BJ (cell line): ENCODE measurements around the gene VOPP1. TPM values are rescaled to one million over a fixed set of nuclear protein-coding genes. Genes with fewer than 3 reads are reported as not detected.

ENCODE experiments used
- CTCF ChIA-PET: fragments of 350-600 bp; formaldehyde crosslinking; extraction: SDS; loops from one replicate; lab custom pipeline; 2021; ENCODE audit warnings: antibody characterized with exemption, inconsistent platforms; lab: Yijun Ruan, JAX
- POLR2A ChIA-PET: fragments of 300-600 bp; sonication (Branson Sonifier 250); formaldehyde crosslinking; extraction: SDS; loops from one replicate; lab custom pipeline; 2021; ENCODE audit warnings: antibody characterized with exemption; lab: Charles Lee
- DNase-seq: peaks from one replicate; pipeline ENCODE4 v3.0.0-alpha.2; 2011; ENCODE audit warnings: low read depth
- H3K27me3 ChIP-seq: 2 replicates; pipeline ENCODE4 v1.6.0; 2011; ENCODE audit warnings: low read length; ENCODE audit not compliant: control insufficient read depth, insufficient read depth
- H3K36me3 ChIP-seq: 2 replicates; pipeline ENCODE4 v1.5.1; 2011; ENCODE audit warnings: low read length; ENCODE audit not compliant: control insufficient read depth, insufficient read depth
- H3K4me3 ChIP-seq: 2 replicates; pipeline ENCODE4 v1.5.1; 2011; ENCODE audit warnings: low read depth, mild to moderate bottlenecking, control low read depth, low read length
- polyA plus RNA-seq: library from polyadenylated mRNA; depleted of rRNA; stranded (reverse); fragments of >200 nt; gene quantifications from 2 replicates; pipeline ENCODE4 v1.2.3, GENCODE V29; 2011
- TF ChIP-seq, protein P1 (sequence below): IDR thresholded peaks from 2 replicates; pipeline ENCODE4 v1.5.1; 2011; ENCODE audit warnings: low read depth, mild to moderate bottlenecking, control low read depth, inconsistent platforms, low read length, moderate library complexity; ENCODE audit not compliant: insufficient read depth

The VOPP1 gene
- polyA plus RNA-seq, 1 experiment: 83.7 TPM

DNA sequence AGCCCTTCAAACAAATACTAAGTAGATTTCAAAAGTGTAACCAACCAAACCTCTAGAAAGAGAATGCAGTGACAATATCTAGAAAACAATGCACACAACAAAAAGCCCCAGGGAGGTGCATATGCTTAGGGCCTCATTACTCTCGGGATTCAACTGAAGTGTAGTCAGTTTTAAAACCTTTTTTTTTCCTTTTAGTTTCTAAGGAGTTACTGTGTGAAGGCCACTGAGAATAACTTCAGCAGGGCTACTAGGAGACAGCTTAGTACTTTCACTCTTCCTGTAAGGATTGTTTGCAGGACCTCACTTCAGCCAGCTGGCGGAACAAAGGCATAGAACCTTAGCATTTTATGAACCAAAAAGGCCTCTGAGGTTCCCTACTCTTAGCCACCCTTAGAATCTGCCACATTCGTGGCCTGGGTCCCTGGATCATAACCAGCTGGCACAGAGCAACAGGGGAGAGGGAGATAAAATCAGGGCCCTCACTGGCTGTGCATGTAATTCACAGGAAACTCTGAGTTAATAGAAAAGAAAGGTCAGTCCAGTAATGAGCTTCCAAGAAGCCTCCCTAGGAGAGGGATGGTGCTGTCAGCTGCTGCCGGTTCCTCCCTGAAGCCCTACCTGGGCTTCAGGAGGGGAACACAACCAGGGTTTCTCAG lies 3.6 kb downstream of the VOPP1 start:
- POLR2A ChIA-PET: interaction anchor here (0.6 kb wide), 1 partner anchor 393 kb away, joined by 3 read pairs; no protein-coding TSS in a partner anchor
- no peaks in the 10 kb centered on the region for H3K27me3 ChIP-seq
- no peak overlapping the region for H3K4me3 ChIP-seq
- CTCF ChIA-PET: interaction anchor here (0.6 to 1.1 kb wide), 3 partner anchors 15 to 517 kb away, joined by 3 read pairs; no protein-coding TSS in a partner anchor
- no peak for DNase-seq
- TF ChIP-seq, protein P1, sequence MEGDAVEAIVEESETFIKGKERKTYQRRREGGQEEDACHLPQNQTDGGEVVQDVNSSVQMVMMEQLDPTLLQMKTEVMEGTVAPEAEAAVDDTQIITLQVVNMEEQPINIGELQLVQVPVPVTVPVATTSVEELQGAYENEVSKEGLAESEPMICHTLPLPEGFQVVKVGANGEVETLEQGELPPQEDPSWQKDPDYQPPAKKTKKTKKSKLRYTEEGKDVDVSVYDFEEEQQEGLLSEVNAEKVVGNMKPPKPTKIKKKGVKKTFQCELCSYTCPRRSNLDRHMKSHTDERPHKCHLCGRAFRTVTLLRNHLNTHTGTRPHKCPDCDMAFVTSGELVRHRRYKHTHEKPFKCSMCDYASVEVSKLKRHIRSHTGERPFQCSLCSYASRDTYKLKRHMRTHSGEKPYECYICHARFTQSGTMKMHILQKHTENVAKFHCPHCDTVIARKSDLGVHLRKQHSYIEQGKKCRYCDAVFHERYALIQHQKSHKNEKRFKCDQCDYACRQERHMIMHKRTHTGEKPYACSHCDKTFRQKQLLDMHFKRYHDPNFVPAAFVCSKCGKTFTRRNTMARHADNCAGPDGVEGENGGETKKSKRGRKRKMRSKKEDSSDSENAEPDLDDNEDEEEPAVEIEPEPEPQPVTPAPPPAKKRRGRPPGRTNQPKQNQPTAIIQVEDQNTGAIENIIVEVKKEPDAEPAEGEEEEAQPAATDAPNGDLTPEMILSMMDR: 0 out of 2 replicates have a peak, but pooled peaks have one; percentile 7
- no peaks in the 10 kb centered on the region for H3K36me3 ChIP-seq

DNA sequence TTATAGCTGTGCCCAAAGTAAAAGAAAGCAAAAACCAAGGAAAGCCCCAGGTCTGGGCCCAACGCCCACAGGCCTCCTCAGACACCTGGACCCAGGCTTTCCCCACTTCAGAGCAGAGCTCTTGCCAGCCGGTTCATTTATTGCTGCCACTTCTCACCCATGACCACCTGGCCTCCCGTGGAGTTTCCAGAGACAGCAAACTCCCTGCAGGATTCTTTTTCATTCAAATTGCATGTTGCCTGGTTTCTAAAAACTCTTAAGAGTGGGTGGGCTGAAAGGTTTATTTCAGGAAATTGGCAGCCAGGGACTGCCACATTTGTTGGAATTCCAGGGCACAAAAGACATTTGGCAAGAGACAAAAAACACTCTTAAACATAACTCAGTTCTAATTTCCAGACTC lies 4.7 kb downstream of the VOPP1 start:
- Histone ChIP-seq H3K36me3 (no peaks in the 10 kb centered on the region), H3K27me3 (no peaks in the 10 kb centered on the region), H3K4me3 (no peak overlapping the region)
- no peak for DNase-seq
- TF ChIP-seq, protein P1: no peak
- POLR2A ChIA-PET: interaction anchor here (0.6 kb wide), 1 partner anchor 9 kb away, joined by 3 read pairs; no protein-coding TSS in a partner anchor
- CTCF ChIA-PET: interaction anchor here (0.8 to 1.1 kb wide), 2 partner anchors 9 to 23 kb away, joined by 3 read pairs; no protein-coding TSS in a partner anchor

DNA sequence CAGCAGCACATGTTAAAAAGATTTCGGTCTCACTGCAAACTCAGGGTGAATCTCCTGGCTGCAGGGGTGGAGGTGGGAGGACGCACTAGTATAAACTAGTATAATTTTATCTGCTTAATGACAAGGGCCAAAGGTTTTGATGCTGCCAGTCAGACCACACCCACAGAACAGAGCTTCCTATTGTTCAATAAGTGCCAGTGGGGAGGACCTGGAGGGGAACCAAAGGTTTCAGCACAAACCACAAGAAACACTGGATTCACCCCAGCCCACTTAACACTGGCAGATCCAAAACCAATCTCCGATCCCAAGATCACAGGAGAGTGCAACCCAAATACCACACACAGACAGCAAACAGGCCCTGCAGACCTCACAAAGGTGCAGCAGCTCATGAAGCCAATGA lies 6.6 kb downstream of the VOPP1 start:
- POLR2A ChIA-PET: no interaction called here
- CTCF ChIA-PET: interaction anchor here (1.8 kb wide), 1 partner anchor 10 kb away, joined by 5 read pairs; no protein-coding TSS in a partner anchor
- DNase-seq: no peak
- Histone ChIP-seq H3K36me3 (no peaks in the 10 kb centered on the region), H3K4me3 (no peak overlapping the region), H3K27me3 (no peaks in the 10 kb centered on the region)
- TF ChIP-seq, protein P1: no peak

DNA sequence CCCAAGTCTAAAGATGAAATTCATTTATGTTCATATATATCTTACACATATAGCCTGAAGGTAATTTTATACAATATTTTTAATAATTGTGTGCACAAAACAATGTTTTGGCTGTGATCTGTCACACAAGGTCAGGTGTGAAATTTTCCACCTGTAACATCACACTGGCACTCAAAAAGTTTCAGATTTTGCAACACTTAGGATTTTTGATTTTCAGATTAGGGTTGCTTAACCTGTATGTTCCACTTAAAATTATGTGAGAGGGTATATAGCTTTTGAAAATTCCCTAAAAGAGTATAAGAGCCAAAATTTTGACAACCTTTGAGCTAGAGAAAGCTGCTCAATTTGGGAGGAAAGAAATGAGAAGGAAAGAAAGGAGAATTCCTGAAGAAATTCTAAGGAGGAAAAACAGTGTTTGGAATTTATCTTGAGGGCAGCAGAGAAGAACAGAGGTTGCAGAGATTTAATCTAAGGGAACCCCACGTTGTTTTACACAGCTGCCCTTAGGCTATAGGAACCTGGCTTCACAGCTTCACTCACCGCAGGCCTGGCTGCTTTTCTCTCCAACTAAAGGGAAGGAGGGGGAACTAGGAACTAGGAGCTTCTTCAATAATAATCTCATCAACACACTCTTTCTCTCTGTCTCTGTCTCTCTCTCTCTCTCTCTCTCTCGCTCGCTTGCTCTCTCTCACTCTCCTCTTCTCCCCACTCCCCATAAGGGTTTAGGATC lies 8.5 kb downstream of the VOPP1 start:
- Histone ChIP-seq H3K36me3 (no peaks in the 10 kb centered on the region), H3K27me3 (no peaks in the 10 kb centered on the region), H3K4me3 (no peak overlapping the region)
- TF ChIP-seq, protein P1: no peak
- POLR2A ChIA-PET: no interaction called here
- DNase-seq: no peak
- CTCF ChIA-PET: interaction anchor here (1.0 kb wide), 1 partner anchor 275 kb away, joined by 3 read pairs; no protein-coding TSS in a partner anchor

DNA sequence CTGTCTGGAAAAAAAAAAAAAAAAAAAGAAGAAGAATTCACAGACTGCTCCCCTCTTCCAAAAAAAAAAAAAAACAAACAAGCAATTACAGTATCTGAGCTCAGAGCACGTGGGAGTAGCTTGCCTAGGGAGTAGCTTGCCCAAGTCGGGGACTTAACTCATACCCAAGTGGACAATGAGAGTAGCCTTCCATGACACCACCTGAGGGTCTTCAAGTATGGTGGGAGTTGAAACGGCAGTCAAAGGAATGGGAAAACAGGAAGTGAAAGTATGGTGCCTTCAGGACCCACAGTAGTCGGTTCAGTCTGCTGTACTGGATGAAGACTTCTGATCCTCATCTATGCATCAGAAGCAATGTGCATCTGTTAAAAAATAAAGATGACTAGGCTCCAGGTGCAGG lies 10.6 kb downstream of the VOPP1 start:
- CTCF ChIA-PET: no interaction called here
- H3K36me3 ChIP-seq: no peaks in the 10 kb centered on the region
- POLR2A ChIA-PET: interaction anchor here (0.6 kb wide), 1 partner anchor 96 kb away, joined by 7 read pairs; no protein-coding TSS in a partner anchor

More for the DNA sequence above, 10.6 kb downstream of the VOPP1 start:
- no peak overlapping the region for H3K4me3 ChIP-seq
- H3K27me3 ChIP-seq: no peaks in the 10 kb centered on the region
- DNase-seq: no peak
- TF ChIP-seq, protein P1: no peak
